Fibroblast of lung (primary cell): ENCODE measurements around the gene AQP1.

Experiments used
- EZH2 ChIP-seq: IDR thresholded peaks from 2 replicates; pipeline ENCODE4 v1.5.1; 2012; ENCODE audit warnings: low read length, control low read depth, mild to moderate bottlenecking; ENCODE audit errors: missing control alignments
- TF ChIP-seq, protein P1 (sequence below), 2 donors: IDR thresholded peaks in 1 of 2; conservative IDR thresholded peaks in 1 of 2; 1 replicate in 1 of 2; 2 replicates in 1 of 2; pipeline ENCODE4 v1.5.1; 2011 to 2012; ENCODE audit warnings: low read length in 2 of 2, control low read depth in 1 of 2, inconsistent platforms in 1 of 2, low read depth in 1 of 2, mild to moderate bottlenecking in 1 of 2

DNA sequence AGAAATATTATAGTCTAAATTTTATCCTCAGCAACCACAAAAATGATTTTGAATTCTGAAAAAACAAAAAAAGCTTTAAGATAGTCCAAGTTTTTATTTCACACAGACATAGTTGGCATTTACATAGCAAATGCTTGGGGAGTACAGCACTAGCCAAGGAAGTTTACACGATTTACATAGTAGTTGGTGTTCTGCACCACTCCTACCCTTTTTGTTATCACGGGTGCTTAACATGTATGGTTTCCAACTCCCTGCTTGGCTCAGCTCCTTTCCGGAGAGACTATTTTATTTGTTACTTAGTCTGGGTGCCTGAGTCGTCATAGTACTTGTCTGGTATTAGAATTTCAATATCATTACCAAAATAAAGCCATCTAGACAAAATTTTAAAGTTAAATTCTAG lies 43.3 kb downstream of the AQP1 start:
- TF ChIP-seq, protein P1, sequence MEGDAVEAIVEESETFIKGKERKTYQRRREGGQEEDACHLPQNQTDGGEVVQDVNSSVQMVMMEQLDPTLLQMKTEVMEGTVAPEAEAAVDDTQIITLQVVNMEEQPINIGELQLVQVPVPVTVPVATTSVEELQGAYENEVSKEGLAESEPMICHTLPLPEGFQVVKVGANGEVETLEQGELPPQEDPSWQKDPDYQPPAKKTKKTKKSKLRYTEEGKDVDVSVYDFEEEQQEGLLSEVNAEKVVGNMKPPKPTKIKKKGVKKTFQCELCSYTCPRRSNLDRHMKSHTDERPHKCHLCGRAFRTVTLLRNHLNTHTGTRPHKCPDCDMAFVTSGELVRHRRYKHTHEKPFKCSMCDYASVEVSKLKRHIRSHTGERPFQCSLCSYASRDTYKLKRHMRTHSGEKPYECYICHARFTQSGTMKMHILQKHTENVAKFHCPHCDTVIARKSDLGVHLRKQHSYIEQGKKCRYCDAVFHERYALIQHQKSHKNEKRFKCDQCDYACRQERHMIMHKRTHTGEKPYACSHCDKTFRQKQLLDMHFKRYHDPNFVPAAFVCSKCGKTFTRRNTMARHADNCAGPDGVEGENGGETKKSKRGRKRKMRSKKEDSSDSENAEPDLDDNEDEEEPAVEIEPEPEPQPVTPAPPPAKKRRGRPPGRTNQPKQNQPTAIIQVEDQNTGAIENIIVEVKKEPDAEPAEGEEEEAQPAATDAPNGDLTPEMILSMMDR (conservative IDR thresholded peaks at IDR 0.05 in 1 of 2, IDR thresholded peaks at IDR 0.05 in 1 of 2; ENCODE audit: low read depth in 1 of 2, low read length in 2 of 2) = no peak
- no peak for TF ChIP-seq EZH2
